ENCODE measurements around the gene ATP6V1G3. TPM values are rescaled to one million over a fixed set of nuclear protein-coding genes. Genes with fewer than 3 reads are reported as not detected.

Gene ATP6V1G3
- total RNA-seq, 1 donor from 2014 or later = not detected

- Mint-ChIP-seq H3K9me3 (ENCODE audit: low read depth) (no peaks in the 10 kb centered on the region), H3K27me3 (ENCODE audit: low read depth) (no peaks in the 10 kb centered on the region), H3K4me1 (ENCODE audit: low read depth) (peaks cover 5% of the 10 kb centered on the region), H3K27ac (ENCODE audit: unreplicated experiment) (no peak overlapping the region), H3K4me3 (ENCODE audit: unreplicated experiment) (no peak overlapping the region), H3K36me3 (ENCODE audit: low read depth) (no peaks in the 10 kb centered on the region)
- TF ChIP-seq, protein P1, sequence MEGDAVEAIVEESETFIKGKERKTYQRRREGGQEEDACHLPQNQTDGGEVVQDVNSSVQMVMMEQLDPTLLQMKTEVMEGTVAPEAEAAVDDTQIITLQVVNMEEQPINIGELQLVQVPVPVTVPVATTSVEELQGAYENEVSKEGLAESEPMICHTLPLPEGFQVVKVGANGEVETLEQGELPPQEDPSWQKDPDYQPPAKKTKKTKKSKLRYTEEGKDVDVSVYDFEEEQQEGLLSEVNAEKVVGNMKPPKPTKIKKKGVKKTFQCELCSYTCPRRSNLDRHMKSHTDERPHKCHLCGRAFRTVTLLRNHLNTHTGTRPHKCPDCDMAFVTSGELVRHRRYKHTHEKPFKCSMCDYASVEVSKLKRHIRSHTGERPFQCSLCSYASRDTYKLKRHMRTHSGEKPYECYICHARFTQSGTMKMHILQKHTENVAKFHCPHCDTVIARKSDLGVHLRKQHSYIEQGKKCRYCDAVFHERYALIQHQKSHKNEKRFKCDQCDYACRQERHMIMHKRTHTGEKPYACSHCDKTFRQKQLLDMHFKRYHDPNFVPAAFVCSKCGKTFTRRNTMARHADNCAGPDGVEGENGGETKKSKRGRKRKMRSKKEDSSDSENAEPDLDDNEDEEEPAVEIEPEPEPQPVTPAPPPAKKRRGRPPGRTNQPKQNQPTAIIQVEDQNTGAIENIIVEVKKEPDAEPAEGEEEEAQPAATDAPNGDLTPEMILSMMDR (IDR thresholded peaks at IDR 0.05) = peak; percentile 12
- no peak for DNase-seq (ENCODE audit: low spot score)
Observed at GRCh38 chr1:198552668-198553416, 12.4 kb upstream of the ATP6V1G3 start.

GRCh38 chr1:198550941-198551524 lies 10.6 kb upstream of the ATP6V1G3 start:
- no peaks in the 10 kb centered on the region for H3K4me1 Mint-ChIP-seq (ENCODE audit: low read depth)
- no peaks in the 10 kb centered on the region for H3K27me3 Mint-ChIP-seq (ENCODE audit: low read depth)
- H3K27ac Mint-ChIP-seq (ENCODE audit: unreplicated experiment) = no peak overlapping the region
- TF ChIP-seq, protein P1 (IDR thresholded peaks at IDR 0.05) = no peak
- DNase-seq (ENCODE audit: low spot score) = no peak
- no peaks in the 10 kb centered on the region for H3K36me3 Mint-ChIP-seq (ENCODE audit: low read depth)
- no peak overlapping the region for H3K4me3 Mint-ChIP-seq (ENCODE audit: unreplicated experiment)
- peaks cover 9% of the 10 kb centered on the region for H3K9me3 Mint-ChIP-seq (ENCODE audit: low read depth)

- H3K36me3 Mint-ChIP-seq (ENCODE audit: low read depth) = no peaks in the 10 kb centered on the region
- peaks cover 9% of the 10 kb centered on the region for H3K9me3 Mint-ChIP-seq (ENCODE audit: low read depth)
- DNase-seq (ENCODE audit: low spot score) = no peak
- no peak overlapping the region for H3K27ac Mint-ChIP-seq (ENCODE audit: unreplicated experiment)
- no peak overlapping the region for H3K4me3 Mint-ChIP-seq (ENCODE audit: unreplicated experiment)
- no peaks in the 10 kb centered on the region for H3K4me1 Mint-ChIP-seq (ENCODE audit: low read depth)
- TF ChIP-seq, protein P1 (IDR thresholded peaks at IDR 0.05) = no peak
- H3K27me3 Mint-ChIP-seq (ENCODE audit: low read depth) = no peaks in the 10 kb centered on the region
Observed at GRCh38 chr1:198549866-198550265, 9.4 kb upstream of the ATP6V1G3 start.

GRCh38 chr1:198548890-198549289 lies 8.4 kb upstream of the ATP6V1G3 start:
- Mint-ChIP-seq H3K36me3 (ENCODE audit: low read depth) (no peaks in the 10 kb centered on the region), H3K9me3 (ENCODE audit: low read depth) (peaks cover 9% of the 10 kb centered on the region), H3K27me3 (ENCODE audit: low read depth) (no peaks in the 10 kb centered on the region), H3K27ac (ENCODE audit: unreplicated experiment) (no peak overlapping the region), H3K4me1 (ENCODE audit: low read depth) (no peaks in the 10 kb centered on the region), H3K4me3 (ENCODE audit: unreplicated experiment) (no peak overlapping the region)
- TF ChIP-seq, protein P1 (IDR thresholded peaks at IDR 0.05) = no peak
- no peak for DNase-seq (ENCODE audit: low spot score)

GRCh38 chr1:198545156-198545555 lies 4.7 kb upstream of the ATP6V1G3 start:
- Mint-ChIP-seq H3K4me3 (ENCODE audit: unreplicated experiment) (no peak overlapping the region), H3K4me1 (ENCODE audit: low read depth) (no peaks in the 10 kb centered on the region), H3K27ac (ENCODE audit: unreplicated experiment) (no peak overlapping the region), H3K27me3 (ENCODE audit: low read depth) (no peaks in the 10 kb centered on the region), H3K36me3 (ENCODE audit: low read depth) (no peaks in the 10 kb centered on the region), H3K9me3 (ENCODE audit: low read depth) (peaks cover 9% of the 10 kb centered on the region)
- TF ChIP-seq, protein P1 (IDR thresholded peaks at IDR 0.05) = no peak
- DNase-seq (ENCODE audit: low spot score) = peak; percentile 33
